ENCODE data around the gene JAKMIP1. TPM values are rescaled to one million over a fixed set of nuclear protein-coding genes. Genes with fewer than 3 reads are reported as not detected.

JAKMIP1 gene
- total RNA-seq, 1 donor from 2014 or later = not detected

- TF ChIP-seq, protein P1, sequence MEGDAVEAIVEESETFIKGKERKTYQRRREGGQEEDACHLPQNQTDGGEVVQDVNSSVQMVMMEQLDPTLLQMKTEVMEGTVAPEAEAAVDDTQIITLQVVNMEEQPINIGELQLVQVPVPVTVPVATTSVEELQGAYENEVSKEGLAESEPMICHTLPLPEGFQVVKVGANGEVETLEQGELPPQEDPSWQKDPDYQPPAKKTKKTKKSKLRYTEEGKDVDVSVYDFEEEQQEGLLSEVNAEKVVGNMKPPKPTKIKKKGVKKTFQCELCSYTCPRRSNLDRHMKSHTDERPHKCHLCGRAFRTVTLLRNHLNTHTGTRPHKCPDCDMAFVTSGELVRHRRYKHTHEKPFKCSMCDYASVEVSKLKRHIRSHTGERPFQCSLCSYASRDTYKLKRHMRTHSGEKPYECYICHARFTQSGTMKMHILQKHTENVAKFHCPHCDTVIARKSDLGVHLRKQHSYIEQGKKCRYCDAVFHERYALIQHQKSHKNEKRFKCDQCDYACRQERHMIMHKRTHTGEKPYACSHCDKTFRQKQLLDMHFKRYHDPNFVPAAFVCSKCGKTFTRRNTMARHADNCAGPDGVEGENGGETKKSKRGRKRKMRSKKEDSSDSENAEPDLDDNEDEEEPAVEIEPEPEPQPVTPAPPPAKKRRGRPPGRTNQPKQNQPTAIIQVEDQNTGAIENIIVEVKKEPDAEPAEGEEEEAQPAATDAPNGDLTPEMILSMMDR (IDR thresholded peaks at IDR 0.05; ENCODE audit: insufficient read depth, low read length, poor library complexity, severe bottlenecking) = no peak
- Histone ChIP-seq H3K36me3 (ENCODE audit: control insufficient read depth, insufficient read depth, low read length) (no peaks in the 10 kb centered on the region), H3K4me3 (ENCODE audit: low read depth, low read length) (no peak overlapping the region), H3K27me3 (ENCODE audit: control insufficient read depth, insufficient read depth, low read length) (no peaks in the 10 kb centered on the region)
- DNase-seq (ENCODE audit: low read depth) = no peak
These were observed 120.4 kb downstream of the JAKMIP1 start for GRCh38 chr4:6079965-6080364.

DNA sequence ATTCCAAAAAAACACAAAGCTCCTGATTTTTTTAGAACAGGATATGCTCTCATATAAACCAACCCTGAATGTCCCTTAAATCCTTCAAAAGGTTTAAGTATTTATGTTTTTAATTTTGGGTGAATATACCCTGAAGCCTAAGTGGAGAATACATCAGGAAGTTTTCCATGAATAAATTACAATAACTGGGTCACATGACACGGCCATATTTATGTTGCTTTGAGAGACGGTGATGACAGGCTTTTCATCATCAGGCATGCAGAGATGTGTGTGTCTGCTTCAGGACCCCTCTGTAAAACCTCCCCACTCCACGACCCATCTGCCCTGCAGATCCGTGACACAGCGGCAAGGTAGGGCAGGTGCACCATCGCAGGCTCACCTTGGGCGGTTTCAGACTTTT lies 121.8 kb downstream of the JAKMIP1 start:
- TF ChIP-seq, protein P1 (IDR thresholded peaks at IDR 0.05; ENCODE audit: insufficient read depth, low read length, poor library complexity, severe bottlenecking) = no peak

GRCh38 chr4:6076391-6076790 lies 124.0 kb downstream of the JAKMIP1 start:
- Histone ChIP-seq H3K4me3 (ENCODE audit: low read depth, low read length) (no peak overlapping the region), H3K36me3 (ENCODE audit: control insufficient read depth, insufficient read depth, low read length) (no peaks in the 10 kb centered on the region), H3K27me3 (ENCODE audit: control insufficient read depth, insufficient read depth, low read length) (no peaks in the 10 kb centered on the region)
- TF ChIP-seq, protein P1 (IDR thresholded peaks at IDR 0.05; ENCODE audit: insufficient read depth, low read length, poor library complexity, severe bottlenecking) = no peak
- DNase-seq (ENCODE audit: low read depth) = no peak

More for the DNA sequence above, 121.8 kb downstream of the JAKMIP1 start:
- DNase-seq (ENCODE audit: low read depth) = no peak
- Histone ChIP-seq H3K36me3 (ENCODE audit: control insufficient read depth, insufficient read depth, low read length) (no peaks in the 10 kb centered on the region), H3K27me3 (ENCODE audit: control insufficient read depth, insufficient read depth, low read length) (no peaks in the 10 kb centered on the region), H3K4me3 (ENCODE audit: low read depth, low read length) (no peak overlapping the region)

- Histone ChIP-seq H3K36me3 (ENCODE audit: control insufficient read depth, insufficient read depth, low read length) (no peaks in the 10 kb centered on the region), H3K4me3 (ENCODE audit: low read depth, low read length) (no peak overlapping the region), H3K27me3 (ENCODE audit: control insufficient read depth, insufficient read depth, low read length) (no peaks in the 10 kb centered on the region)
- no peak for DNase-seq (ENCODE audit: low read depth)
- TF ChIP-seq, protein P1 (IDR thresholded peaks at IDR 0.05; ENCODE audit: insufficient read depth, low read length, poor library complexity, severe bottlenecking) = no peak
These were observed 125.6 kb downstream of the JAKMIP1 start for GRCh38 chr4:6074758-6075157.

DNA sequence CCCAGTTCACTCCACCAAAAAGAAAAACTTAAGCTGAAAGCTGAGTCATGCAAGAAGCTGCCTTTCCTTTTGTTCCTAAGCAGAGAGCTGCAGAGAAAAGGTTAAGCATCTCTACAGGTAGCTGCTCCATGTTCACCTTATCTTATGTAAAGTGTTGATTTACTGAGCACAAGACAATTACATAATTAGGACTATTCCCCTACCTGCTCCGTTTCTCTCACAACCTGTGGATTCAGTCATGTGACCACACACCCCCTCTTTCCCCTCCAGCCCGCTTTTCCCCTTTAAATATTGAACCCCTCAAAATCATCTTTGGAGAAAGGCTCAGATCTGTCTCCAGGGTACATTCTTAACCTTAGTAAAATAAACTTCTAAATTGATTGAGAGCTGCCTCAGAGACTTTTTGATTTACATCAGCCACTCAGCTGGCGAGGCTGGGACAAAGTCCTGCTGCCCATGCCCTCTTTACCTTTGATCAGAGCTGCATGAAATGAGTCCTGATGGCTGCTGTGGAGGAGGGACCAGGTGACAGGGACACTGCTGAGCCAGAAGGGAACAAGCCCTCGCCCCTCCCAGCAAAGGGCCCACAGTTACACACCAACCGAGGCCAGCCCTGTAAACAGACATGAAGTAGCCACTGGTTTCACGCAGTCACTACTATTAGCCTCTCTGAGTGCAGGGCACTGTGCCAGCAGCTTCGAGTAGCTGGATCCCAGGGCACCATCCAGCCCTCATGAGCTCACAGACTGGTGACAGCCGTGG lies 128.2 kb downstream of the JAKMIP1 start:
- Histone ChIP-seq H3K4me3 (ENCODE audit: low read depth, low read length) (no peak overlapping the region), H3K27me3 (ENCODE audit: control insufficient read depth, insufficient read depth, low read length) (no peaks in the 10 kb centered on the region), H3K36me3 (ENCODE audit: control insufficient read depth, insufficient read depth, low read length) (no peaks in the 10 kb centered on the region)
- DNase-seq (ENCODE audit: low read depth) = no peak
- TF ChIP-seq, protein P1 (IDR thresholded peaks at IDR 0.05; ENCODE audit: insufficient read depth, low read length, poor library complexity, severe bottlenecking) = no peak

Measured in kidney epithelial cell (primary cell).